Mesenchymal stem cell (in vitro differentiated cells and primary cell): ENCODE results near the gene JAKMIP2.

Experiments used
- DNase-seq: peaks from one replicate; pipeline ENCODE4 v3.0.0-alpha.2; 2013
- H2AFZ ChIP-seq: one replicate; pipeline ENCODE4 v1.6.1; 2013; ENCODE audit warnings: low read depth, mild to moderate bottlenecking, control low read depth, inconsistent platforms, low read length, moderate library complexity
- H2AK5ac ChIP-seq: 2 replicates; pipeline ENCODE4 v1.6.1; 2013; ENCODE audit warnings: low read length, moderate library complexity, mild to moderate bottlenecking, inconsistent platforms; ENCODE audit not compliant: severe bottlenecking
- H2BK120ac ChIP-seq: one replicate; pipeline ENCODE4 v1.6.1; 2013; ENCODE audit warnings: low read depth, mild to moderate bottlenecking, inconsistent platforms, low read length, moderate library complexity
- H2BK12ac ChIP-seq, 2 experiments: one replicate each; pipeline ENCODE4 v1.6.1; 2013; ENCODE audit warnings: inconsistent platforms in 2 of 2, low read length in 2 of 2, mild to moderate bottlenecking in 2 of 2, moderate library complexity in 2 of 2, control low read depth in 1 of 2
- H2BK15ac ChIP-seq: one replicate; pipeline ENCODE4 v1.6.1; 2013; ENCODE audit warnings: mild to moderate bottlenecking, low read depth, inconsistent platforms; ENCODE audit not compliant: poor library complexity, severe bottlenecking
- H2BK5ac ChIP-seq: 2 replicates; pipeline ENCODE4 v1.6.1; 2013; ENCODE audit warnings: low read depth, mild to moderate bottlenecking, low read length, control low read depth, inconsistent platforms; ENCODE audit not compliant: poor library complexity, severe bottlenecking
- H3K14ac ChIP-seq, 2 experiments: one replicate each; pipeline ENCODE4 v1.6.1; 2013; ENCODE audit warnings: inconsistent platforms in 2 of 2, low read length in 2 of 2, control low read depth in 1 of 2, mild to moderate bottlenecking in 1 of 2, moderate library complexity in 1 of 2
- H3K18ac ChIP-seq, 2 experiments: one replicate each; pipeline ENCODE4 v1.6.1; 2013; ENCODE audit warnings: inconsistent platforms in 2 of 2, low read length in 2 of 2, control low read depth in 1 of 2, low read depth in 1 of 2, mild to moderate bottlenecking in 1 of 2
- H3K23ac ChIP-seq, 2 experiments: one replicate each; pipeline ENCODE4 v1.6.1; 2013; ENCODE audit warnings: inconsistent platforms in 2 of 2, low read length in 2 of 2, mild to moderate bottlenecking in 2 of 2, moderate library complexity in 2 of 2, control low read depth in 1 of 2
- H3K27ac ChIP-seq: 2 replicates; pipeline ENCODE4 v1.5.1; 2013; ENCODE audit warnings: mild to moderate bottlenecking, moderate library complexity, low read length, control low read depth, inconsistent platforms; ENCODE audit not compliant: poor library complexity, severe bottlenecking
- H3K27me3 ChIP-seq, 2 experiments: 2 replicates each; pipeline versions ENCODE4 v1.6.1 to v1.7.0; 2013; ENCODE audit warnings: low read length in 2 of 2, mild to moderate bottlenecking in 2 of 2, moderate library complexity in 2 of 2, control low read depth in 1 of 2, inconsistent platforms in 1 of 2; ENCODE audit not compliant: control insufficient read depth in 1 of 2, insufficient read depth in 1 of 2
- H3K36me3 ChIP-seq, 2 experiments: 2 replicates each; pipeline versions ENCODE4 v1.6.1 to v1.7.0; 2013; ENCODE audit warnings: low read length in 2 of 2, control low read depth in 1 of 2, inconsistent platforms in 1 of 2, low read depth in 1 of 2, mild to moderate bottlenecking in 1 of 2; ENCODE audit not compliant: insufficient read depth in 2 of 2, control insufficient read depth in 1 of 2
- H3K4ac ChIP-seq, 2 experiments: one replicate each; pipeline ENCODE4 v1.6.1; 2013; ENCODE audit warnings: inconsistent platforms in 2 of 2, low read length in 2 of 2, mild to moderate bottlenecking in 2 of 2, moderate library complexity in 2 of 2, control low read depth in 1 of 2, low read depth in 1 of 2
- H3K4me1 ChIP-seq: 2 replicates; pipeline ENCODE4 v1.6.1; 2013; ENCODE audit warnings: low read depth, low read length, control low read depth; ENCODE audit not compliant: control insufficient read depth, insufficient read depth
- H3K4me2 ChIP-seq: 2 replicates; pipeline ENCODE4 v1.6.1; 2013; ENCODE audit warnings: low read length, mild to moderate bottlenecking, inconsistent platforms; ENCODE audit not compliant: poor library complexity, severe bottlenecking
- H3K4me3 ChIP-seq, 2 experiments: 2 replicates each; pipeline versions ENCODE4 v1.5.1 to v1.7.0; 2013; ENCODE audit warnings: low read length in 2 of 2, mild to moderate bottlenecking in 2 of 2, control low read depth in 1 of 2, low read depth in 1 of 2; ENCODE audit not compliant: insufficient read depth in 1 of 2
- H3K79me1 ChIP-seq: replicated peaks from 2 replicates; pipeline ENCODE4 v1.6.1; 2013; ENCODE audit warnings: mild to moderate bottlenecking, control low read depth, low read length, inconsistent platforms; ENCODE audit not compliant: poor library complexity, severe bottlenecking
- H3K9ac ChIP-seq: 2 replicates; pipeline ENCODE4 v1.7.0; 2013; ENCODE audit warnings: mild to moderate bottlenecking, low read length, moderate library complexity
- H3K9me3 ChIP-seq: 2 replicates; pipeline ENCODE4 v1.7.0; 2013; ENCODE audit warnings: mild to moderate bottlenecking, low read length; ENCODE audit not compliant: control insufficient read depth
- H4K8ac ChIP-seq: one replicate; pipeline ENCODE4 v1.6.1; 2013; ENCODE audit warnings: inconsistent platforms, mild to moderate bottlenecking, low read length, moderate library complexity
- H4K91ac ChIP-seq: one replicate; pipeline ENCODE4 v1.6.1; 2013; ENCODE audit warnings: mild to moderate bottlenecking, low read length, inconsistent platforms
- WGBS: methylation state at CpG from one replicate; pipeline ENCODE4 v1.1.7; 2013; ENCODE audit warnings: mixed read lengths; 5-methylcytosine and 5-hydroxymethylcytosine counted together

JAKMIP2 gene

GRCh38 chr5:147551677-147552076 lies 230.9 kb downstream of the JAKMIP2 start:
- Histone ChIP-seq H4K8ac (no peak overlapping the region), H3K18ac (peak overlapping the region in 1 of 2 experiments; percentile 9), H3K9me3 (no peaks in the 10 kb centered on the region), H3K36me3 (no peaks in the 10 kb centered on the region), H3K4me3 (no peak overlapping the region), H3K27ac (no peak overlapping the region), H2BK120ac (no peak overlapping the region), H3K4me1 (no peaks in the 10 kb centered on the region), H3K4ac (no peak overlapping the region), H2AK5ac (no peak overlapping the region), H3K14ac (no peak overlapping the region), H3K23ac (no peak overlapping the region), H2BK12ac (no peak overlapping the region), H2BK5ac (no peak overlapping the region), H3K4me2 (no peak overlapping the region), H3K27me3 (no peaks in the 10 kb centered on the region), H2BK15ac (no peak overlapping the region), H2AFZ (no peak overlapping the region), H3K79me1 (no peaks in the 10 kb centered on the region), H4K91ac (no peak overlapping the region), H3K9ac (no peak overlapping the region)
- DNase-seq, result peak; percentile 36
- WGBS, result 17% methylated on average over 1 of the region's 1 CpG

DNA sequence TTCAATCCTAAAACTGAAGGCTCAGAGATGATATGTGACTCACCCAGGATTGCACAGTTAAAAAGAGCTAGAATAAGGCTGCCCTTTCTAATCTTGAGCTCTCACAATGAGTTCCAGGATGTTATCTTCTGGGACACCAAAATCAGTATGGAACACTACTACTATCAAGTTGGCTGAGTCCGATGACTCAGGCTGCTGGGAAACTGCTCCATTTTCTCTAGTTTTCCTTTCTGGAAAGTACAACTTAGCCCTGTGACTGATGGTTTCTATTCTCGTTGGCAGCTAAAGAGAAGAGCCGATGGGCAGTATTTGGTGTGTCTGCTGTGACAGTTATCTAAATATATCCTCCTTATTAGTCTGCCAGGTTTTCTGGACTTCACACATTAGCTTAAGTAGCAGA lies 234.8 kb downstream of the JAKMIP2 start:
- H3K9me3 ChIP-seq, result no peaks in the 10 kb centered on the region
- H3K4ac ChIP-seq, result no peak overlapping the region
- no peak overlapping the region for H2AK5ac ChIP-seq
- H4K8ac ChIP-seq, result no peak overlapping the region
- H3K4me1 ChIP-seq, result no peaks in the 10 kb centered on the region
- H3K14ac ChIP-seq, result no peak overlapping the region
- H3K36me3 ChIP-seq, result no peaks in the 10 kb centered on the region
- H3K79me1 ChIP-seq, result no peaks in the 10 kb centered on the region
- DNase-seq, result peak; percentile 67
- H2AFZ ChIP-seq, result no peak overlapping the region
- no peak overlapping the region for H4K91ac ChIP-seq
- H3K23ac ChIP-seq, result no peak overlapping the region
- WGBS, result 77% methylated on average over 2 of the region's 3 CpGs
- no peak overlapping the region for H3K4me2 ChIP-seq
- H3K9ac ChIP-seq, result peak overlapping the region; percentile 67
- H2BK15ac ChIP-seq, result no peak overlapping the region
- no peak overlapping the region for H3K18ac ChIP-seq
- H3K27me3 ChIP-seq, result no peaks in the 10 kb centered on the region
- H2BK5ac ChIP-seq, result no peak overlapping the region
- no peak overlapping the region for H2BK12ac ChIP-seq
- no peak overlapping the region for H3K27ac ChIP-seq
- H2BK120ac ChIP-seq, result no peak overlapping the region
- H3K4me3 ChIP-seq, result no peak overlapping the region

- no peak overlapping the region for H4K91ac ChIP-seq
- no peak overlapping the region for H2BK15ac ChIP-seq
- H2BK120ac ChIP-seq, result no peak overlapping the region
- H3K36me3 ChIP-seq, result no peaks in the 10 kb centered on the region
- WGBS, result 71% methylated on average over 4 of the region's 5 CpGs
- no peak overlapping the region for H3K18ac ChIP-seq
- no peak overlapping the region for H3K4me3 ChIP-seq
- no peak overlapping the region for H3K27ac ChIP-seq
- no peak overlapping the region for H2AK5ac ChIP-seq
- no peak overlapping the region for H2BK5ac ChIP-seq
- H3K9me3 ChIP-seq, result no peaks in the 10 kb centered on the region
- H3K79me1 ChIP-seq, result no peaks in the 10 kb centered on the region
- no peak overlapping the region for H3K4ac ChIP-seq
- H3K4me2 ChIP-seq, result no peak overlapping the region
- no peak overlapping the region for H2BK12ac ChIP-seq
- H3K4me1 ChIP-seq, result no peaks in the 10 kb centered on the region
- H3K23ac ChIP-seq, result no peak overlapping the region
- DNase-seq, result no peak
- H3K27me3 ChIP-seq, result no peaks in the 10 kb centered on the region
- no peak overlapping the region for H4K8ac ChIP-seq
- no peak overlapping the region for H3K14ac ChIP-seq
- H3K9ac ChIP-seq, result no peak overlapping the region
- H2AFZ ChIP-seq, result no peak overlapping the region
Observed at GRCh38 chr5:147544556-147544955, 238.0 kb downstream of the JAKMIP2 start.

DNA sequence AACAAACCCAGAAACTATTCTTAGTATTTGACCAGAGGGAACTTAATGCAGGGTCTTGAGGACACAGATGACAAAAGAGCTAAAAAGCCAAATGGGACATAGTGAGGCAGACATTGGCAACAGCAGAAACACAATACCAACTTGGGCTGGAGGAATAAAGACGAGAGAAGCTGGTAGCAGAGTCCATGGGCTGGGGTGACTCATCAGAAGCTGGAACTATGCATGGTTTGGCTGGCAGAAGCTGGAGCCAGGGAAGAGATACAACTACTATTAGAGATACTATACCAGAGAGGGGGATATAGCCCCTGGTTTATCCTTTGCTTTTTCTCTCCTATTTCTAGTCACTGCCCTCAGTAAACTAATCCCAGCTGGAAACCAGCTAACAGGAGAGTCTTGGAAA lies 243.5 kb downstream of the JAKMIP2 start:
- no peak overlapping the region for H2AFZ ChIP-seq
- H3K4me1 ChIP-seq, result peaks cover 4% of the 10 kb centered on the region
- H2BK120ac ChIP-seq, result no peak overlapping the region
- H3K4me3 ChIP-seq, result no peak overlapping the region
- H2BK5ac ChIP-seq, result no peak overlapping the region
- no peak overlapping the region for H3K9ac ChIP-seq
- no peaks in the 10 kb centered on the region for H3K9me3 ChIP-seq
- H3K4me2 ChIP-seq, result no peak overlapping the region
- H3K27ac ChIP-seq, result peak overlapping the region; percentile 36
- peak; percentile 49 for DNase-seq
- no peaks in the 10 kb centered on the region for H3K27me3 ChIP-seq
- WGBS, result 15% methylated on average over 1 of the region's 1 CpG
- H4K8ac ChIP-seq, result no peak overlapping the region
- H3K36me3 ChIP-seq, result no peaks in the 10 kb centered on the region
- H3K79me1 ChIP-seq, result no peaks in the 10 kb centered on the region
- H2AK5ac ChIP-seq, result no peak overlapping the region
- H3K23ac ChIP-seq, result no peak overlapping the region
- H2BK12ac ChIP-seq, result no peak overlapping the region
- H4K91ac ChIP-seq, result no peak overlapping the region
- H3K4ac ChIP-seq, result no peak overlapping the region
- no peak overlapping the region for H3K14ac ChIP-seq
- no peak overlapping the region for H2BK15ac ChIP-seq
- H3K18ac ChIP-seq, result no peak overlapping the region
